Tibial artery (tissue), 4 donors: ENCODE results near the gene SLC27A6.

Source experiments
- DNase-seq, 2 donors: peaks; one replicate each; pipeline ENCODE4 v3.0.0-alpha.2; 2019
- H3K27ac ChIP-seq, 2 donors: fragments of 200-600 bp; sonication (generic) in 1 of 2; 1 replicate in 1 of 2; 2 replicates in 1 of 2; pipeline ENCODE4 v1.5.1; 2018 to 2019; ENCODE audit warnings: mild to moderate bottlenecking in 1 of 2
- H3K27me3 ChIP-seq, 2 donors: fragments of 200-600 bp; sonication (generic) in 1 of 2; one replicate each; pipeline versions ENCODE4 v1.5.1 to v1.6.0; 2016 to 2019
- H3K36me3 ChIP-seq, 3 donors: fragments of 200-600 bp; sonication (generic) in 2 of 3; one replicate each; pipeline ENCODE4 v1.5.1; 2016 to 2019; ENCODE audit warnings: mild to moderate bottlenecking in 2 of 3
- H3K4me1 ChIP-seq, 4 donors: fragments of 200-600 bp; sonication (generic) in 2 of 4; 1 replicate in 3 of 4; 2 replicates in 1 of 4; pipeline ENCODE4 v1.5.1; 2016 to 2019
- H3K4me3 ChIP-seq, 2 donors: fragments of 200-600 bp; sonication (generic) in 1 of 2; 1 replicate in 1 of 2; 2 replicates in 1 of 2; pipeline ENCODE4 v1.5.1; 2018 to 2019; ENCODE audit warnings: mild to moderate bottlenecking in 2 of 2
- H3K9me3 ChIP-seq, 3 donors: fragments of 200-600 bp; sonication (generic) in 1 of 3; one replicate each; pipeline ENCODE4 v1.5.1; 2016 to 2019
- intact Hi-C: fragments of 100-400 bp; cut with DNase I; formaldehyde crosslinking; loops from one replicate; pipeline ENCODE4 v1.15.0; 2023; ENCODE audit warnings: low total_unique reads
- TF ChIP-seq, protein P1 (sequence below), 2 experiments: fragments of 200-600 bp in 1 of 2; fragments of 450-650 bp in 1 of 2; IDR thresholded peaks; one replicate each; pipeline ENCODE4 v1.5.1; 2017 to 2019; ENCODE audit warnings: antibody characterized with exemption in 2 of 2, mild to moderate bottlenecking in 1 of 2, moderate library complexity in 1 of 2

SLC27A6 gene

DNA sequence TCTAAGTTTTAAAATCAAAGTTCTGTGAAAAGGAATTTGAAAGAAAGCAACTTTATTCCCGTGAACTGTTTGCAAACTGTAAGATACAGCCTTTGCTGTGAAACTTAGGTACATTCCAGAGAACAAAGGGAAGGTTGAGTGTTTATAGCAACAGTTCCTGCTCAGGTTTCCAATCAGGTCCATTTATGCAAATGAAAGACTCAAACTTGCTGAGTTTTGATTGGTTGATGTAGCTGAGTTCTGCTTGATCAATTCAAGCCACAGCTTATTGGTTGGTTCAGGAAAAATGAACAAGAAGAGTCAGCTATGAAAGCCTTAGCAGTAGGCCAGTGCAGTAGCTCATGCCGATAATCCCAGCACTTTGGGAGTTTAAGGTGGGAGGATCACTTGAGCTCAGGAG is 37.9 kb downstream of the SLC27A6 start:
- intact Hi-C loops, result no loop called here
- Histone ChIP-seq H3K27me3 (no peaks in the 10 kb centered on the region), H3K9me3 (no peaks in the 10 kb centered on the region), H3K27ac (no peak overlapping the region), H3K4me3 (no peak overlapping the region), H3K4me1 (no peaks in the 10 kb centered on the region), H3K36me3 (no peaks in the 10 kb centered on the region)
- TF ChIP-seq, protein P1, sequence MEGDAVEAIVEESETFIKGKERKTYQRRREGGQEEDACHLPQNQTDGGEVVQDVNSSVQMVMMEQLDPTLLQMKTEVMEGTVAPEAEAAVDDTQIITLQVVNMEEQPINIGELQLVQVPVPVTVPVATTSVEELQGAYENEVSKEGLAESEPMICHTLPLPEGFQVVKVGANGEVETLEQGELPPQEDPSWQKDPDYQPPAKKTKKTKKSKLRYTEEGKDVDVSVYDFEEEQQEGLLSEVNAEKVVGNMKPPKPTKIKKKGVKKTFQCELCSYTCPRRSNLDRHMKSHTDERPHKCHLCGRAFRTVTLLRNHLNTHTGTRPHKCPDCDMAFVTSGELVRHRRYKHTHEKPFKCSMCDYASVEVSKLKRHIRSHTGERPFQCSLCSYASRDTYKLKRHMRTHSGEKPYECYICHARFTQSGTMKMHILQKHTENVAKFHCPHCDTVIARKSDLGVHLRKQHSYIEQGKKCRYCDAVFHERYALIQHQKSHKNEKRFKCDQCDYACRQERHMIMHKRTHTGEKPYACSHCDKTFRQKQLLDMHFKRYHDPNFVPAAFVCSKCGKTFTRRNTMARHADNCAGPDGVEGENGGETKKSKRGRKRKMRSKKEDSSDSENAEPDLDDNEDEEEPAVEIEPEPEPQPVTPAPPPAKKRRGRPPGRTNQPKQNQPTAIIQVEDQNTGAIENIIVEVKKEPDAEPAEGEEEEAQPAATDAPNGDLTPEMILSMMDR (IDR thresholded peaks at IDR 0.05), result no peak
- DNase-seq, result no peak

DNA sequence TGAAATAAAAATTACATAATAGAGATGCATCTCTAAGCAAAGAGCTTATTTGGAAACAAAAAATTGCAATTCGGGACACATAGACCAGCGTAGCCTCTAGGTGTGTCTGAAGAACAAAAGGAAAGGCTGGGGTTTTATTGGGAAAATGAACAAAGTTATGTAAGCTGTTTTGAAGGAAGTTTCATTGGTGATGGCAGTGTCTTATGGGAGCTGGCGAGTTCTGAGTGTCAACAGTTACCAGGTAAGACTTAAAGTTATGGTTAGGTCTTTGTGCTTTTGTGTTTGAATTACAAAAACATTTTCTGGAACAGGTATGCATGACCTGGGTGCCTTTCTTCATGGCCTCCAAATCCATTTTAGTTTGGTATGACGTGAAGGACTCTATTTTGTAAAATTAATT is 48.9 kb downstream of the SLC27A6 start:
- no peaks in the 10 kb centered on the region for H3K4me1 ChIP-seq
- H3K4me3 ChIP-seq, result no peak overlapping the region
- no peak overlapping the region for H3K27ac ChIP-seq
- no peaks in the 10 kb centered on the region for H3K27me3 ChIP-seq
- intact Hi-C loops, result no loop called here
- TF ChIP-seq, protein P1 (IDR thresholded peaks at IDR 0.05), result no peak
- H3K36me3 ChIP-seq, result no peaks in the 10 kb centered on the region
- DNase-seq, result no peak
- H3K9me3 ChIP-seq, result no peaks in the 10 kb centered on the region

DNA sequence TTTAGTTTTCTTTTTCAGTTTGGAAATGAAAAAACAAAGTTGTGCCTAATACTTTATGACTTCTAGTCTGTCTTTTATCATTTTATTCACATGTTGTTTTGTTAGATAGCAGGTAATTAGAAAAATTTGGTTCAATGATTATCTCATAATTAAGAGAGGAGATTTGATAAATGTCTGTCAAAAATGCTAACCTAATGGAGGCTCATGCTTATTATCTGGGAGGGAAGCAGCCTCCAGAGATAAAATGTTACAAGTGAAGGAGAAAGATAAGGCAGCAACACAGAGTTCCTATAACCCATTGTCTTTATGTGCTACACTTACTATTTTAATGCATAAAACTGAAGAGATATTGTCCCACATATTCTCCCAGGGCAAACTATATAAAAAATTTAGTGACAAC is 53.5 kb downstream of the SLC27A6 start:
- TF ChIP-seq, protein P1 (IDR thresholded peaks at IDR 0.05), result no peak
- H3K27me3 ChIP-seq, result no peaks in the 10 kb centered on the region
- H3K36me3 ChIP-seq, result no peaks in the 10 kb centered on the region
- H3K4me3 ChIP-seq, result no peak overlapping the region
- intact Hi-C loops, result no loop called here
- H3K9me3 ChIP-seq, result no peaks in the 10 kb centered on the region
- H3K4me1 ChIP-seq, result no peaks in the 10 kb centered on the region
- no peak overlapping the region for H3K27ac ChIP-seq
- DNase-seq, result no peak

DNA sequence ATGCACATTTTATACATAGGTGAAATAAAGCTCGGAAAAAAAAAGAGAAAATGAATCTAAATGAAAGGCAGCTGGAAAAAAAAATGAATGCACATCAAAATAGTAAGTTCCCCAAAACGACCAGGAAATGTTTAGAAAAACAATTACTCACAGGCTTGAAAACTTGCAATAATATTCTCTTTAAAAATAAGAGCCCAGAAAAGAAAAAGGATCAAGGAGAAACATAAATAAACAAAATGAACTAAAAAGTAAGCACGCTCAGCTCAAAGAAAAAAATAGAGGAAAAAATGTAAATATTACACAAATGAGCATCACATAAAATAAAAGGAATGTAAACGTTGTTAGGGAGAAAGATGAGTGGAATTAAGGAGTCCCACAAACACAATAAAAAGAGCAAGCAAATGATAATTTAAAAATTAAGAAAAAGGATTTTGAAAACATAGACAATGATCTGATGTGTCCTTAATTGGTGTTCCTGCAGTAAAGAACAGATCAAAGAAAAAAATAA is 54.2 kb downstream of the SLC27A6 start:
- TF ChIP-seq, protein P1 (IDR thresholded peaks at IDR 0.05), result no peak
- no peaks in the 10 kb centered on the region for H3K9me3 ChIP-seq
- intact Hi-C loops, result no loop called here
- H3K27me3 ChIP-seq, result no peaks in the 10 kb centered on the region
- H3K36me3 ChIP-seq, result no peaks in the 10 kb centered on the region
- no peaks in the 10 kb centered on the region for H3K4me1 ChIP-seq
- no peak overlapping the region for H3K27ac ChIP-seq
- H3K4me3 ChIP-seq, result no peak overlapping the region
- DNase-seq, result no peak

DNA sequence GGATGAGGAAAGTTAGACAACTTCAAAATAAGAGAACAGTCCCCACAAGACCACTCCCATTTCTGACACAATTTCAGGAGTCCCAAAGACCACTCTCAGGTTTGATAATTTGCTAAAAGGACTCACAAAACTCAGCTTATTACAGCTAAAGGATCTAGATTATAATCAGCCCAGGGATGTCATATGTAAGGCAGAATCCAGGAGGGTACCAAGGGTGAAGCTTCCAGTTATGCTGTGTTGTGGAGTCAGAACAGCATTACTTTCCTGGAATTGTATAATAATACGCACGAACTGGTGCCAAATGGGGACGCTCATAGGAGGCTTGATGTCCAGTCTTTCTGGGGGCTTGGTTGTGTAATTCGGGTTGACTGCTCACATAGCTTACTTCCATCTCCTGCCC is 55.4 kb downstream of the SLC27A6 start:
- H3K9me3 ChIP-seq, result no peaks in the 10 kb centered on the region
- no peaks in the 10 kb centered on the region for H3K27me3 ChIP-seq
- no peaks in the 10 kb centered on the region for H3K36me3 ChIP-seq
- no peak overlapping the region for H3K4me3 ChIP-seq
- intact Hi-C loops, result no loop called here
- H3K27ac ChIP-seq, result no peak overlapping the region
- DNase-seq, result no peak
- H3K4me1 ChIP-seq, result no peaks in the 10 kb centered on the region
- TF ChIP-seq, protein P1 (IDR thresholded peaks at IDR 0.05), result no peak

DNA sequence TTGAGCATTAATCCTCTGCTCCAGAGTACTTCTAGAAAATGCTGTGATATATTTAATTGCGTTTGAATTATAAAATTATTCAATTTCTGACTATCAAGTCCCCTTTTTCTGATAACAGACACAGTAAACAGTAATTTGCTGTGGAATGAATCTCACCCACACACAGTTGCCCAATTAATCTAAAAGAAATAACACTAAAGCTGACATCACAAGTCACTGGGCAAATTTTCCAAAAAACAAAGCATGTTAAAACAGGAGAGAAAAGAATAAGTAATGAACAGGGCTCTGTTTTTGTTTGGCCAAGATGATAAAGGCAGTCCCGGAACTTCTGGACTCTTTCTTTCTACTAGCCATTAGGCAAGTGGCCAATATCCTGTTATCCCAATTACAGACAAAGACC is 56.5 kb downstream of the SLC27A6 start:
- Histone ChIP-seq H3K9me3 (no peaks in the 10 kb centered on the region), H3K36me3 (no peaks in the 10 kb centered on the region), H3K4me1 (no peaks in the 10 kb centered on the region), H3K4me3 (no peak overlapping the region), H3K27me3 (no peaks in the 10 kb centered on the region), H3K27ac (no peak overlapping the region)
- TF ChIP-seq, protein P1 (IDR thresholded peaks at IDR 0.05), result no peak
- DNase-seq, result no peak
- intact Hi-C loops, result no loop called here
